Measurements from ENCODE around the gene SPEF2.
A peak's percentile ranks its signal among the peaks of the same experiment; 100 is the strongest.

DNA sequence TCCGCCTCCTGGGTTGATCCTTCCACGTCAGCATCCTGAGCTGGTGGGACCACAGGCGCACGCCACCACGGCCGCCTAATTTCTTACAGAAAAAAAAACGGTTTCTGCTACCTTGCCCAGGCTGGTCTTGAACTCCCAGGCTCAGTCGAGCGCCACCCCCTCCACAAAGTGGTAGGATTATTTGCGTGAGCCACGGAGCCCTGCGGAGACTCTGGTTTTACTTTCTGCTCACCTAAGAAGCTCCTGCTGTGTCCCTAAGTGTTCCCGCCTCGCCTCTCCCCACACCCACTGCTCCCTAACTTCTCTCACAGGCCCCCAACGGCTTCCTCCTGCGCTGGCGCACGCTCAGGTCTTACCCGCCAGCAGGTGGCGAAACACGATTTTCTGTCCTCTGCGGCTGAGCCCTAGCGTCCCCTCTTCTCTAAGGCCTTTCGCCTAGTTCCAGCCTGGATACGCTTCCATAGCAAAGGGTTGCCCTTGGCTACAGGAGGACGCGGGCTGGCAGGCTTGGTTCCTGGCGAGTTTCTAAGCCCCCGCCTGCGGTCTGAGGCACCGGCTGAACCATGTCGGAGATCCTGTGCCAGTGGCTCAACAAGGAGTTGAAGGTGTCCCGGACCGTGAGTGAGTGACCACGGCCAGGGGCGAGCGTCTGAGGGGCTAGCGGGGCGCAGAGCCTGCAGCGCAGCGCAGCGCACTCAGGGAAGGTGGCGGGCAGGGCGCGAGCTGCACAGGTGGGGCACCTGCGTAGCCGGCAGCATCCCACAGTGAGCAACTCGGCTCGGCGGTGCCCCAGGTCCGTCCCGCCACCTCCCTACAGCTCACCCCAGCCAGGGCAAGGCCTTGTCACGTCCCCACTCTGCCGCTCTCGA lies at the start of gene SPEF2:
- TF ChIP-seq, protein P1, sequence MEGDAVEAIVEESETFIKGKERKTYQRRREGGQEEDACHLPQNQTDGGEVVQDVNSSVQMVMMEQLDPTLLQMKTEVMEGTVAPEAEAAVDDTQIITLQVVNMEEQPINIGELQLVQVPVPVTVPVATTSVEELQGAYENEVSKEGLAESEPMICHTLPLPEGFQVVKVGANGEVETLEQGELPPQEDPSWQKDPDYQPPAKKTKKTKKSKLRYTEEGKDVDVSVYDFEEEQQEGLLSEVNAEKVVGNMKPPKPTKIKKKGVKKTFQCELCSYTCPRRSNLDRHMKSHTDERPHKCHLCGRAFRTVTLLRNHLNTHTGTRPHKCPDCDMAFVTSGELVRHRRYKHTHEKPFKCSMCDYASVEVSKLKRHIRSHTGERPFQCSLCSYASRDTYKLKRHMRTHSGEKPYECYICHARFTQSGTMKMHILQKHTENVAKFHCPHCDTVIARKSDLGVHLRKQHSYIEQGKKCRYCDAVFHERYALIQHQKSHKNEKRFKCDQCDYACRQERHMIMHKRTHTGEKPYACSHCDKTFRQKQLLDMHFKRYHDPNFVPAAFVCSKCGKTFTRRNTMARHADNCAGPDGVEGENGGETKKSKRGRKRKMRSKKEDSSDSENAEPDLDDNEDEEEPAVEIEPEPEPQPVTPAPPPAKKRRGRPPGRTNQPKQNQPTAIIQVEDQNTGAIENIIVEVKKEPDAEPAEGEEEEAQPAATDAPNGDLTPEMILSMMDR (conservative IDR thresholded peaks at IDR 0.05), result peak; percentile 85
- peak; percentile 30; the same call in 1 of the 2 replicates for TF ChIP-seq ZFX (IDR thresholded peaks at IDR 0.05)

All from C4-2B (cell line).